Measurements from ENCODE around the gene CDH13.
A peak's percentile ranks its signal among the peaks of the same experiment; 100 is the strongest.

CDH13 gene

GRCh38 chr16:83307594-83307992 lies 680.8 kb downstream of the CDH13 start:
- no peak for DNase-seq (ENCODE audit: low spot score)

- no peak for DNase-seq (ENCODE audit: low spot score)
These were observed 681.6 kb downstream of the CDH13 start for GRCh38 chr16:83308414-83308813.

- DNase-seq (ENCODE audit: low spot score) = no peak
These were observed 684.0 kb downstream of the CDH13 start for GRCh38 chr16:83310816-83311215.

- DNase-seq (ENCODE audit: low spot score) = no peak
These were observed 685.4 kb downstream of the CDH13 start for GRCh38 chr16:83312015-83312717.

GRCh38 chr16:83312718-83313245 lies 686.0 kb downstream of the CDH13 start:
- DNase-seq (ENCODE audit: low spot score) = no peak

- no peak for DNase-seq (ENCODE audit: low spot score)
These were observed 688.5 kb downstream of the CDH13 start for GRCh38 chr16:83315271-83315670.

DNA sequence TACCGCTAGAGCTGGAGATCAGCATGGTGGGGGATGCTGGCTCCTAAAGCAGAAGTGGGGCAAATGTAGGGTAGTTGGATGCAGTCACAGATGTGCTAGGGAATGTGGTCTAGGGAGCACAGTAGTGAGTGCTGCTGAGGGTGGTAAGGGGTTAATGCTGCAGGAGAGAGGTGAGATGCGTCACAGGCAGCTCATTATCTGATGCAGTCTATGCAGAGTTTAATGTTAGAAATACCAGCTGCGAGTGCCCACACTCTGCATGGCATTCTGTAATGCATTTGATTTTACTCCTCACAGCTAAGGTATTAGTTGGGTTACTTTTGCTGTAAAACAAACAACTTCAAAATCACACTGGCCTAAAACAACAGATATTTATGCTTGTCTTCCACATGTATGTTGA lies 689.7 kb downstream of the CDH13 start:
- no peak for DNase-seq (ENCODE audit: low spot score)

- no peak for DNase-seq (ENCODE audit: low spot score)
These were observed 691.6 kb downstream of the CDH13 start for GRCh38 chr16:83318390-83318789.

DNA sequence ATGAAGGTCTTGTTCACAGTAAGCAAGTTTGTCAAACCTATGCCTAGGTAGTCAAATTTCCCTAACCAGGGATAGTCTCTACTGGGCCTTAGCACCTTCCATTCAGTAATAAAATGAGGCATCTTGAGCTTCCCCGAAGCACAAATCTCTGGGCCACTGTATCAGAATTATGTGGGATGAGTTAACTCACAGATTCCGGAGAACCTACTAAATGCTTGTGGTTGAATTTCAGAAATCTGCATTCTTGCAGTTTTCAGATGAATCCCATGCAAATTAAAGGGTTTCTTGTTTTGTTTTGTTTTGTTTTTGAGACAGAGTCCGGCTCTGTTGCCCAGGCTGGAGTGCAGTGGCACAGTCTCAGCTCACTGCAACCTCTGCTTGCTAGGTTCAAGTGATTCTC lies 702.2 kb downstream of the CDH13 start:
- no peak for DNase-seq (ENCODE audit: low spot score)

GRCh38 chr16:83329441-83329840 lies 702.7 kb downstream of the CDH13 start:
- DNase-seq (ENCODE audit: low spot score) = no peak

DNA sequence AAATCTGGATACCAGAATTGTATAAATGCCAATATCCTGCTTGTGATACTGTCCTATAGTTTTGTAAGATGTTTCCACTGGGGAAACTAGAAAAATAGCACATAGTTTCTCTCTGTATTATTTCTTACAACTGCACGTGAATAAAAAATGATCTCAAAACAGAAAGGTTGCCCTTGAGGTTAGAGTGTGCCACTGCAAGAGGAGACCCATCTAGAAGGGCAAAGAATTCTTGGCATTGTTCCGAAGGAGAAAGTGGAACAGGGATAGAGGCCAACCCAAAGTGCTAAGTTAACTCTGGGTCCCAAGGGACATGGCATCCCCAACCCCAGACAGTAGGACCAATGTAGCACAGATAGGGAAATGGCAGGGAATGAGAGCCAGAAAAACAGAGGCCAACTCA lies 703.5 kb downstream of the CDH13 start:
- no peak for DNase-seq (ENCODE audit: low spot score)

- no peak for DNase-seq (ENCODE audit: low spot score)
These were observed 708.3 kb downstream of the CDH13 start for GRCh38 chr16:83335076-83335475.

- peak; percentile 29 for DNase-seq (ENCODE audit: low spot score)
These were observed 709.8 kb downstream of the CDH13 start for GRCh38 chr16:83336603-83337002.

GRCh38 chr16:83338138-83338537 lies 711.4 kb downstream of the CDH13 start:
- no peak for DNase-seq (ENCODE audit: low spot score)

- DNase-seq (ENCODE audit: low spot score) = no peak
These were observed 712.2 kb downstream of the CDH13 start for GRCh38 chr16:83338941-83339340.

DNA sequence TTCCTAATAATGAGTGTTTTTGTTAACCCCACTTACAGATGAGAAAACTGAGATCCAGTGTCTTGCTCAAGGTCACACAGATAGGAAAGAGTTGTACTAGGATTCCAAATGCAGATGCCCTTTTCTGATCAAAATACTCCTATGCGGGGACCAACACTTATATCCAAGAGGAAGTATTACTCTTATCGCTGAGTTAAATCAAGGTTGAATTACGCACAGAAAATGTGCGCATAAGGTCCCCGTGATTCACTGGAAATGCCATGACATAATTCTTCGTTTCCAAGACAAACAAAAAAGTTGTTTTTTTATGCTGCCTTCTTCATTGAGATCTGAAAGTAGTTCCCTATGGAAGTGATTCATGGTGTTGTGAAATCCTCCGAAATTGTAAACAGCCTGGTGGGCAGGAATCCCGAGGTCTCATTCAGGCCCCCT lies 717.2 kb downstream of the CDH13 start:
- no peak for DNase-seq (ENCODE audit: low spot score)

DNA sequence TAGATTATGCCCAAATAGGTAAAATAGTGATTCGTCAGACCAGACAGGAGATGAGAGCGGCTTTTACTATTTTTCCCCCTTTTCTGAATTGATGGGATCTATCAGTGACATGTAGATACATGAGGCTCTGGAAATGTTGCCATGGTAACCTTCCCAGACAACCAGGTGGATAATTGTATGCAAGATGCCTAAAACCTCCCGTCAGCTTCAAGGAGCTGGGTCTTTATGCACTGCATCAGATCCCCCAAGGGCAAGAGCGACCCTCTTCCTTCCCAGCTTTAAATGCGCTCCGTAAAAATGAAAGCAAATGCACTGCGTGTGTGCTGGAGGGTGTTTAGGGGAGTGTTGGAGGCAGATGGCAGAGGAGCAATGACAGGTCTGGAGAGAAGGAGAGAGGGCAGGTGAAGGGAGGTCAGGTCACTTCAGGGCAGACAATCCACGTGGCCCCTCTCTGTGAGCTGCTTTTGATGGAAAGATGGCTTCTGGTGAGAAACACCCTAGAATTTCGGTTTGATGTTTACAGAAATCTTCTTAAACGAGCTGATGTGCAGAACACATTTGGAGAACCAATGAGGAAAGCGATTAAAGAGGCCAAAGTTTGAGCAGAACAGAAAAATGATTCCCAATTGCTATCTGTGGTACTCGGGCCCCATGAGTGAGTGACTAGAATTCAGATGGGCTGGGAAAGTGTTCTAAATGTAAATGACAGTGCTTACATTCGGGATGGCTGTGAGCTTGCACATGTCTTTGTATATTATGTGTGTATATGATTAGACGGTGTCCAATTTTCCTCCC lies 719.3 kb downstream of the CDH13 start:
- DNase-seq (ENCODE audit: low spot score) = no peak

DNA sequence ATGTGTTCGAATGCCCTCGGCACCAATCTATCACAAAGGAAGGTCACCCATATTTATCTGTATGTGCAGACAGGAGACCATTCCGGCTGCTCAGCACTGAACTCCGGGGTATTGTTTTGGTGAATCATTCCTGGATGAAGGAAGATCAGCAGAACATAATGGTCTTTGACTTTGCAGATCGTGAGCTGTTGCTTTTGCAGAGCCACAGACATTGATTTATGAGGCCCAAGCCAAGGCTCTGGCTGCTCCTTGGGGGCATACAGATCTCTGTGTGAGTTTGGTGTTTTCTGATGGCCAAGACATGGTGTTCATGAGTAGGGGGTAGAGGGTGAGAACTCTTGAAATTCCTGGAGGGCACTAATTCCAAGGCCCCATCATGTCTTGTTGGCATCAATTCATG lies 722.2 kb downstream of the CDH13 start:
- DNase-seq (ENCODE audit: low spot score) = no peak

GRCh38 chr16:83350481-83350880 lies 723.7 kb downstream of the CDH13 start:
- no peak for DNase-seq (ENCODE audit: low spot score)

DNA sequence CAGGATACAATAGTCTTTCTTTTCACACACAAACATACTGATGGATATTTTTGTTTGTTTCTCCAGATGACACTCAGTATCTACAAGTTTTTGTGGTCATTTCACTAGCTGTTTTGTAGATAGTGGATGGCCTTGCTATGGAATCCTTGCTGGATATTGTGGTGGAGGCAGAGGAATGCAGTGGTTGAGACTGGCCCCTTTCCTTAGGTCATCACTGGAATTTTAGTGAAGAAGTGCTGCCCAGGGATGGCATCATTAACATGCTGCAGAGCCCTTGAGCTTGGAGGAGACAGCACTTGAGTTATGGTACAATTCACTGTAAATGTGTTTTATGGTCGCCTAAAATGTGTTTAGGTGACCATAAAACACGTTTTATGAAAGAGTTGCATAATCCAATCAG lies 725.1 kb downstream of the CDH13 start:
- DNase-seq (ENCODE audit: low spot score) = no peak

- no peak for DNase-seq (ENCODE audit: low spot score)
These were observed 726.5 kb downstream of the CDH13 start for GRCh38 chr16:83353241-83353640.

GRCh38 chr16:83354015-83354414 lies 727.2 kb downstream of the CDH13 start:
- no peak for DNase-seq (ENCODE audit: low spot score)

- DNase-seq (ENCODE audit: low spot score) = no peak
These were observed 728.9 kb downstream of the CDH13 start for GRCh38 chr16:83355570-83356218.
